ENCODE results near the gene FPR2.

Gene FPR2

DNA sequence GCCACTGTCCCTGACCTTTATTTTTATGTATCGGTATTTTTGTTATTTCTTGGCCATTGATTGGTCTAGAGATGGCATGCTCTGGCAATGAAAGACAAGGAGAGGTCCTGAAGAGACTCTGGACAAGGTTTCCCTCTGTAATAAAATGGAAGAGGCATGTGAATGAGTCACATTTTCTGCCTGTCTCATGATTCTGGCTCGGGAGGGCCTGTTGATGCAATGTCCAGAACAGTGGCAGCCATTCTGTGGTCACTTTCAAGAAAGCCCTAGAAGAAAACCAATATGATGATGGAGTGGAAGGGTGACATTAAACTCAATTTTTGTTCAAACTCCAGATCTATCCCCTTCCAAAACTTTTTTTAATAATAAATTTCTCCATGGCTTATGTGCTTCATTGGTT lies 32.0 kb downstream of the FPR2 start:
- no peak for TF ChIP-seq CTCF (IDR thresholded peaks at IDR 0.05)

DNA sequence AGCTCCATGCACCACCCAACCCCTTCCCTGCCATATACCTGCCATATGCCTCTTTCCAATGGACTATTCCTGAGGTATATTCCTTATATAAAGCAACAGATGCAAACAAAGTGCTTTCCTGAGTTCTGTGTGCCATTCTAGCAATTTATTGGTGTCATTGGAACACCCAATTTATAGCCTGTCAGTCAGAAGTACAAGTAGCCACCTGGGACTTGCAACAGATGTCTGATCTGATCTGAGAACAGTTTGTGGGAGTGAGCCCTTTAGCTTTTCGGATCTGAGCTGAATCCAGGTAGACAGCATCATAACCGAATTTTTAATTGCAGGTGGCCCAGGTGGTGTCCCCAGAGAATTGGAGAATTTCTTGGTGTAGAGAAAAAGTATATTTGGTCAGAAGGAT lies 33.0 kb downstream of the FPR2 start:
- H3K27ac ChIP-seq: no peak overlapping the region
- DNase-seq (ENCODE audit: low spot score): no peak
- TF ChIP-seq CTCF (IDR thresholded peaks at IDR 0.05): no peak
- H3K4me3 ChIP-seq: no peak overlapping the region

More for the DNA sequence above, 32.0 kb downstream of the FPR2 start:
- H3K27ac ChIP-seq: no peak overlapping the region
- H3K4me3 ChIP-seq: no peak overlapping the region
- no peak for DNase-seq (ENCODE audit: low spot score)

- no peak for TF ChIP-seq CTCF (IDR thresholded peaks at IDR 0.05)
- DNase-seq (ENCODE audit: low spot score): no peak
- peak within 1 kb of the TSS; percentile 53 for H3K4me3 ChIP-seq
- peak within 1 kb of the TSS in 1 of 2 donors; percentile 49 for H3K27ac ChIP-seq
Measured at GRCh38 chr19:51794885-51795490, 34.0 kb downstream of the FPR2 start, which contains the start of gene FPR3. FPR3 (plus strand) TSS chr19:51795157; CDS start chr19:51823749, 28,592 bp downstream.

DNA sequence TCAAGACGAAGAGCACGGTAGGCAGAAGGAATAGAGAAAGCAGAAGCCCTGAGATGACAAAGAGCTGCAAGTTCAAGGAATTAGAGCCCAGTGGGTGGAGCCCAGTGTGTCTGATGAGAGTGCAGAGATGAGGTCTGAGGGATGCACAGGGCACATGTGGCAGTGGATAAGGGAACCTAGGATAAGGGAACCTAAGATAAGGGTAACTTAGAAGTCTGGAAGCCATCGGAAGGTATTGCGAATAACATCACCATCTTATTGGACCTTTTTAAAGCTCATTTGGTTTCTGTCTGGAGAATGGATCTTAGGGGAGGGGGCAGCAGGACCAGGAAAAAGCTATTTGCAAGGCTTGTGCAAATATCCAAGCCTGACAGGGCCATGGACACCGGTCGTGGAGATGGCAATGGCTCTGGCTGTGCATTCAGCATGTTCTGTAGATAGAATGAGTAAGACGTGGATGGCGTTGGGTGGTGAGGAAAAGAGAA lies 35.3 kb downstream of the FPR2 start:
- peak overlapping the region in 1 of 2 donors; percentile 66 for H3K27ac ChIP-seq
- no peak for DNase-seq (ENCODE audit: low spot score)
- H3K4me3 ChIP-seq: peak overlapping the region; percentile 53
- TF ChIP-seq CTCF (IDR thresholded peaks at IDR 0.05): no peak

DNA sequence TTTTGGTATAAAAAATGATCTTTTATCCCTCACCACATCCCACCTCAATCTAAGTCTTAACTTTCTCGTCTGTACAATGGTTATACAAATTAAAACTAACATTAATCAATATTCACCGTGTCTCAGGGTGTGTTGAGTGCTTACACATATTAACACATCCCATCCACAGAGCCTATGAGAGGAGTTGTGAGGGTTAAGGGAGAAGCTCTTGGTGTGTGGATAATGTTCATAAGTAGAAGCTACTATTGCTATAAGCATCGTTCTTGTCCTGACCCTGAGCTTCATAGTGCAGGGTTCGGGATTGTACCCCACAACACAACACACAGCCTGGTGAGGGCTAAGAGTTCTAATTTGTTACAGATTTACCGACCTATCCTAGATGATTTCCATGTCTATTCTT lies 36.5 kb downstream of the FPR2 start:
- Histone ChIP-seq H3K4me3 (peak overlapping the region; percentile 53), H3K27ac (peak overlapping the region in 1 of 2 donors; percentile 66)
- no peak for DNase-seq (ENCODE audit: low spot score)
- no peak for TF ChIP-seq CTCF (IDR thresholded peaks at IDR 0.05)

- no peak for TF ChIP-seq CTCF (IDR thresholded peaks at IDR 0.05)
- H3K27ac ChIP-seq: peak overlapping the region in 1 of 2 donors; percentile 80
- DNase-seq (ENCODE audit: low spot score): no peak
- H3K4me3 ChIP-seq: peak overlapping the region; percentile 44
Measured at GRCh38 chr19:51798062-51798461, 37.1 kb downstream of the FPR2 start.
